HG02884 (cell line): ENCODE measurements around the gene ANXA2R.
"Not testable (repeated sequence)": the region's sequence is repeated elsewhere in the genome, so short reads cannot be mapped to it uniquely, and the experiment has no call there.

Experiments
- ATAC-seq: cut with Tn5 transposase; IDR thresholded peaks from one replicate; pipeline ENCODE4 v1.9.1; 2021; ENCODE audit warnings: mild to moderate bottlenecking, moderate library complexity; ENCODE audit not compliant: unreplicated experiment

Gene ANXA2R, protein sequence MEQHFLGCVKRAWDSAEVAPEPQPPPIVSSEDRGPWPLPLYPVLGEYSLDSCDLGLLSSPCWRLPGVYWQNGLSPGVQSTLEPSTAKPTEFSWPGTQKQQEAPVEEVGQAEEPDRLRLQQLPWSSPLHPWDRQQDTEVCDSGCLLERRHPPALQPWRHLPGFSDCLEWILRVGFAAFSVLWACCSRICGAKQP

DNA sequence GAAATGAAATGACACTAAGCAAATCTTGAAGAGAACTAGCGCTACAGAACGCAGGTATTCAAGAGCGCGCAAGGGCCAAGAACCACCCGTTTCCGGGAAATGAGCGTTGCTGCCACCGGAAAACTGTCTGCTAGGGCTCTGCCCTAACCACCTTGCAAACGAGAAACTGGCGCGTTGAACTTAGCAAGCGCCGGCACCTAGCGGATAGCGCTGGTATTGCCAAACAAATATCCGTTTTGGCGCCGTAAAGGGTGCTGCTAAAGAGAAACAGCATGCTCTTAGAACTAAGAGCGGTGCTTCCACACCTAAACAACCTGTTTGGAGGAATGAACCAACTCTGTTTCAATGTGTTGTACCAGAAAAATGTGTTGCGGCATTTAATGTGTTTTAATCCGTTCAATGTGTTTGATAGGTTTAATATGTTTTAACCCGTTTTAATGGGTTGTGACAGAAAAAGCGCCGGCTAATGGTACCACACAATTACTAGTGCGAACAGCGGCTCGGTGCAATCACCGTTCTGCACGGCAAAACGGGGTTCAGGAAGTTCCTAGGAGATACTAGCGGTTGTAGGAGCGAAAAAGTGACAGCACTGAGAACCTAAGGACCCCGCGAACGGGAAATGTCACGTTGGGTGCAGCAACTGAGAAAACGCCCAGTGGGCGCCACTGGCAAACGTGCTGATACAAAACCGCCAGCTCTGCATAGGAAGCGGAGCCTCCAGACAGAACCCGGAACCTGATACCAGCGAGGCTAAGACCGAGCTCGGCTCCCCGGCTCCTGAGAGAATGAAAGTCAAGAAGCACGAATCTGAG is at the start of gene ANXA2R:
ANXA2R (minus strand) TSS at position 33 of the 812 bp plus-strand sequence. CDS start 273 bp downstream, outside the sequence.
- peak; percentile 36 for ATAC-seq

DNA sequence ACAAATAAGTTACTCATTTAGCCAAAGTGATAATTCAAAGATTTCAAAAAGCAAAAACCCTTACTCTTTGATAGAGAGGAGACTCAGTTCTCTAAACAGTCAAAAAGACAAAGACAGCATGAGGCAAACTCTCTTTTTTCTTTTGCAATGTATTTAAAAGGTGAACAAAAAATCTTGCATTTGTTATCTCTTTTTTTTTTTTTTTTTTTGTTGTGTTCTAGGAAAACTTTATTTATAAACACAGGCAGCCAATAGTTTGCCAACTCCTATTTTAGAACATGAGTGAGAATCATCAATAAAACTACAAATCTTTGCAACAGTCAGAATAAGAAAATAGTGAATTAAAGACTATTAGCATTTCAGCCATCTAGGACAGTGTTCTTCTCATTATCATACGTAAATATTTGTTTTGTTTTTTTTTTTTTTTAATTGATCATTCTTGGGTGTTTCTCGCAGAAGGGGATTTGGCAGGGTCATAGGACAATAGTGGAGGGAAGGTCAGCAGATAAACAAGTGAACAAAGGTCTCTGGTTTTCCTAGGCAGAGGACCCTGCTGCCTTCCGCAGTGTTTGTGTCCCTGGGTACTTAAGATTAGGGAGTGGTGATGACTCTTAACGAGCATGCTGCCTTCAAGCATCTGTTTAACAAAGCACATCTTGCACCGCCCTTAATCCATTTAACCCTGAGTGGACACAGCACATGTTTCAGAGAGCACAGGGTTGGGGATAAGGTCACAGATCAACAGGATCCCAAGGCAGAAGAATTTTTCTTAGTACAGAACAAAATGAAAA is 46.2 kb upstream of the ANXA2R start:
- ATAC-seq = not testable (repeated sequence)

DNA sequence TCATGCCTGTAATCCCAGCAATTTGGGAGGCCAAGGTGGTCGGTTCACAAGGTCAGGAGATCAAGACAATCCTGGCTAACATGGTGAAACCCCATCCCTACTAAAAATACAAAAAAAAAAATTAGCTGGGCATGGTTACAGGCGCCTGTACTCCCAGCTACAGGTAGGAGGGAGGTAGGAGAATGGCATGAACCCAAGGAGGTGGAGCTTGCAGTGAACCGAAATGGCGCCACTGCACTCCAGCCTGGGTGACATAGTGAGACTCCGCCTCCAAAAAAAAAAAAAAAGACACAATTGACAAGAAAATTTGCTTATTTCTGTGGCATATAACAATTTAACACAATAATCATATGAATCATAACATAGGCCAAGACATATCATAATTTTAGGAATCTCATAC is 45.3 kb upstream of the ANXA2R start:
- ATAC-seq = no peak

DNA sequence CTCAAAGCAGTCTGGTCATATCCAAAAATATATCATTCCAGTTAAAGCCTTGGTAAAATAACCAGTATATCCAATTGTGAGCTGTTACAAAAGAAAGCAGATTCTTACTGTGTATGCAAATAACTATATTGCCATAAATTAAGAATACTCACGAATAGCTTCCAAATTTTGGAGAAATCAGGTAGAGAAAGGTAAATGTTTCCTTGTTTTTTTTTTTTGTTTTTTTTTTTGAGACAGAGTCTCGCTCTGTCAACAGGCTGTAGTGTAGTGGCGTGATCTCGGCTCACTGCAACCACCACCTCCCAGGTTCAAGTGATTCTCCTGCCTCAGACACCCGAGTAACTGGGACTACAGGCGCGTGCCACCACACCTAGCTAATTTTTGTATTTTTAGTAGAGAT is 44.3 kb upstream of the ANXA2R start:
- not testable (repeated sequence) for ATAC-seq

DNA sequence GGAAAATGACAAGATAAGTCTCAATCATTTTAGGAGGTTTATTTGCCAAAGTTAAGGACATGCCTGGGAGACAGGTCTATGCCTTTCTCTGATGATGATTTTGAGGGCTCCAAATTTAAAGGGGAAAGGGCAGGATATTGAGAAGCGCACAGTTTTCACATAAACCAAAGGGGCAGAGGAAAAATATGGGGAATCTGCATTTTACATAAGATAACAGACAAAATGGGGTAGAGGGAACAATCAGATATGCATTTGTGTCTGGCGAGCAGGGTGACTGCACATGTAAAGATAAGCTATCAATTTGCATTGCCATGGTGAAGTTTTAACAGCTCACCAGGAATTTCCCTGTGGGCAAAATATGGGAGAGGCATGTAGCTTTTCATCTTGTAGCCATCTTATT is 41.2 kb upstream of the ANXA2R start:
- ATAC-seq = not testable (repeated sequence)

DNA sequence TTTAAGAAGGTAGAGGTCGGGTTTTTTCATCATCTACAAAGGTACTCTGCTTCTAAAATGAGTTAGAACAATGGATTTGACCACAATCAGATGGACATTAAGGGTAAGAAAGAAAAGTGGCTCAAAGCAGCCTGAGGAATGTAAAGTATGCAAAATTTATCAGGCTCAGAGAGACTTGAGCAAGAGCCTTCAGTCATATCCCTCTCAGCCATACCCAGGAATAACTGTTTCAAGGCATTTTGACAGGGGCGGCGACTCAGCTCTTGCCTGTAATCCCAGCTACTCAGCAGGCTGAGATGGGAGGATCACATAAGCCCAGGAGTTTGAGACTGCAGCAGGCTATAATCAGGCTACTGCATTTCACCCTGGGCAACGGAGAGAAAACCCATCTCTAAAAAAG is 38.8 kb upstream of the ANXA2R start:
- ATAC-seq = no peak

DNA sequence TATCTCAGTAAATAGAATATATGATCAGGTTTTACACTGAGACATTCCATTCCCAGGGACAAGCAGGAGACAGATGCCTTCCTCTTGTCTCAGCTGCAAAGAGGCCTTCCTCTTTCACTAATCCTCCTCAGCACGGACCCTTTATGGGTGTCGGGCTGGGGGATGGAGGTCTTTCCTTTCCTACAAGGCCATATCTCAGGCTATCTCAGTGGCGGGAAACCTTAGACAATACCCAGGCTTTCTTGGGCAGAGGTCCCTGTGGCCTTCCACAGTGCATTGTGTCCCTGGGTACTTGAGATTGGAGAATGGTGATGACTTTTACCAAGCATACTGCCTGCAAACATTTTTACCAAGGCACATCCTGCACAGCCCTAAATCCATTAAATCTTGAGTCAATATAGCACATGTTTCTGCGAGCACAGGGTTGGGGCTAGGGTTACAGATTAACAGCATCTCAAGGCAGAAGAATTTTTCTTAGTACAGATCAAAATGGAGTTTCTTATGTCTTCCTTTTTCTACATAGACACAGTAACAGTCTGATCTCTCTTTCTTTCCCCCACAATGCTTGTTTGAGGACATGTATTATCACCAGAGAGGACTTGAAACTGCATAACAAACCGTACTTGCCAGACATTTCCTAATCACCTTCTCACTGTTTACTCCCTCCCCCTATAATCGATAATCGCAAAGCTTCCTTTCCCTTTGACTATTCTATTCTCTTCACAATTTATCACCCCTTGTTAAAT is 37.5 kb upstream of the ANXA2R start:
- ATAC-seq = not testable (repeated sequence)

DNA sequence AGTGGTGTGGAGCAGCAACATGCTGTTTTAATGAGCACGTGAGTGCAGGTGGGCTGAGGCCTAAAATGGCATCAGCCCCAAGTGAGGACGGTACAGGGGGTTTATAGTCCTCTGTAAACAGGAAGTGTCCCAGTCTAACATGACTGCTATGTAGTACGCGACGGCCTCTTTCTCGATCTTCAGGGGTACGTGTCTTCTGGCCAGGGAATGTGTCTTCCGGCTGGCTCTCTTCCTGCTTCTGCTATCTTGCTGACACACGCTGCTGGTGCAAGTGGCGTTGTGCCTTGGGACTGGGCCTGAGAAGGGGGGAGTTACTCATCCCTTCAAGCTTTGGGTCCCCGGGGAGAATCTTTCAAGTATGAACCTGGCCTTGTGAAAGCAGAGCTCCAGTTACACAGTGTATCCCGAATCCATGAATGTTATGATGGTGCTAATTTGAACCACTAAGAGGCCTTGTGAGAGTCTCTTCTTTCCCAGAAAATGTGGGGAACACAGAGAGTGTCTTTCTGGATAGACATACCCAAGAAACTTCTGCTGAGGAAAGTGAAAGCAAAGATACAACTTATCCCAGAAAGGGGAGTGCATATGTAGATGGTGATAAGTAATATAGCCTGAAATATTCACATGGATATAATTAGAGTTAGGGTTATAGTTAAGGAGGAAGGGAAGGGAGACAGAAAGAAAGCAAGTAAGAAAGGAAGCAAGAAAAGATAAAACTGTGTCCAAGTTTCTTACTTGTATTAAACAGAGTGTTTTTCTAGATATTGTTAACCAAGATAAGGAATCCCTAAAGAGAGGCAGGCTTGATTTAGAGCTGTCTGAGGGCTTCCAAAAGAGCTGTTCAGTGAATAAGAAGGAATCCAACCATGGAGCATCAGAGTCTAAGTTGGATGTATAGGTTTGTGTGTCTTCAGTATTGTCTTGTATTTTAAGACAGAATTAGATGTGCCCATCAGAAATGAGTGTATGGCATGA is 35.5 kb upstream of the ANXA2R start:
- no peak for ATAC-seq

DNA sequence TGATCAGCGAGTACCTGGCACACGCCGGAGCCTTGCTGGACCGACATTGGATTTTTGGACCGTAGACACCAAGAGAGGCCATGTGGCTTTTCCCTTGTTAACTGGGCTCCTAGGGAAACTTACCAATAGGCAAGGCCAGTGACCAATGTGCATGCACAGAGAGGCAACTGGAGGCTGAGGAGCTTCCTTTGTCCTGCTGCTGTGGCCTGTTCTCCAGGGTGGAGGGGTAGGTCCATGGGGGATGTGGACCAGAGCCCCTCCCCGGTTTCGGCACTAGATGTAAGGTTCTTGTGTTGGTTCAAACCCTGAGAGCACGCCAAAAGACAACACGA is 34.8 kb upstream of the ANXA2R start:
- no peak for ATAC-seq

DNA sequence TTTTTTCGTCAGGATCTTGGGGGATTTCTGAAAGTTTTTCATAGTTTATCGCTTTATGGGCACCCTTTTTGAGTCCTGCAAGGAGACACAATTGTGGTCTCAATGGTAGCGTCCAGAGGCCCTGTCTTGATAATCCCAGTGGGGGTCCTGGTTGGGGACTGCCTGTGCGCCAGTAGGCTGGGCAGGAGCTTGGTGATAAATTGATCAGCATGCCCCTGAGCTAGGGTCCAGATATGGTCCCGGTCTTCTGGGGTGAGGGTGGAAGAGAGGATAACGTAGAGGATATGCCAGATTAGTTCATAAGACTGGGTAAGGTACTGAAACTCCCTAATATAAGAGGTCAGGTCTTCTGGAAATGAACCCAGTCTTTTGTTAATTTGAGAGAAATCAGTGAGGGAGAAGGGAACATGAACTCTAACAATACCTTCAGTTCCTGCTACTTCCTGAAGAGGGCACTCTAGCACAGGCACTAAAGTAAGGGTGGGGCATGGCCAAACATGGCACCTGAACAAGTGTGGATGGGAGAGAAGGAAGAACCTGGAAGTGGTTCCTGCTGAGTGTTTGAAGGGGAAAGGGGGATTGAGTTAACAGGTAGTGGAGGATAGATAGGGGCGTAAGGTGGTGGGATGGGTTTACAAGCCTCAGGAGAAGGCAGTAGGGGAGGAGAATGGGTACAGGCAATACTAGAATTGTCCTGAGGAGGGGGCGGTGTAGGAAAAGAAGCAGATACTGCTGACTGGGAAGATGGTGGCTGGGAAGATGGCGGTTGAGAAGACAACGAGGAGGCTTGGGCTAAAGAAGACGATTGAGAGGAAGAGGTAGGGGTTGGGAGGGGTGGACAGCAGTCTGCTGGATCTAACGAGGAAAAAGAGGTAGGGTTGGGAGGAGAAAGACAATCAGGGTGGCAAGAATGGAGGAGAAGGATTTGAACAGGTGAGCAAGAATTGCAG is 33.8 kb upstream of the ANXA2R start:
- no peak for ATAC-seq

DNA sequence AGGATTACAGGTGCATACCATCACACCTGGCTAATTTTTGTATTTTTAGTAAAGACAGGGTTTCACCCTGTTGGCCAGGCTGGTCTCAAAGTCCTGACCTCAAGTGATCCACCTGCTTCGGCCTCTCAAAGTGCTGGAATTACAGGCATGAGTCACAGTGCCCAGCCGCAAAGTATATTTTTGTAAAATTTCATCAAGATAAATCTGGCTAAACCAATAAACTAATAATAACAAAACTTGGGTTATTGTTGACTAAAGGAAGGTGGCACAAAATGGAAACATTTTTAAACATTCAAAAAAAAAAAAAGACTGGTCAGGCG is 29.2 kb upstream of the ANXA2R start:
- ATAC-seq = not testable (repeated sequence)

DNA sequence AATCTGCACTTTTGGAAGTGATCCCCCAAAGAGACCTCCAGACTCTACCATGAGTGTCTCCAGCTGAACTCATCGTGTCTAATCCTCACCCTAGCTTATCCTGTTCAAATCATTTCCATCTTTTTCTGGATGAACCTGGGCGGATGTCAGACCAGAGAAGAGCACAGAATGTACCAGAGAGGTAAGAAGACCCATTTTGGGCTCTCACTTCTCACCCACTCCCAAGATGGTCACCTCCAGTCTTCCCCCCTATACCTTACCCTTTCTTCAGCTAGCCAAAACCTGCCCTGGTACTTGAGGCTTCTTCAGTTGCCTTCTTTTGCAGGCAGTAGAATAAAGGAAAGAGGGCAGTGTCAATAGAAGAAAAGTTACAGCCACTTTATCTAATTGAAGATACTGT is 27.9 kb upstream of the ANXA2R start:
- no peak for ATAC-seq

DNA sequence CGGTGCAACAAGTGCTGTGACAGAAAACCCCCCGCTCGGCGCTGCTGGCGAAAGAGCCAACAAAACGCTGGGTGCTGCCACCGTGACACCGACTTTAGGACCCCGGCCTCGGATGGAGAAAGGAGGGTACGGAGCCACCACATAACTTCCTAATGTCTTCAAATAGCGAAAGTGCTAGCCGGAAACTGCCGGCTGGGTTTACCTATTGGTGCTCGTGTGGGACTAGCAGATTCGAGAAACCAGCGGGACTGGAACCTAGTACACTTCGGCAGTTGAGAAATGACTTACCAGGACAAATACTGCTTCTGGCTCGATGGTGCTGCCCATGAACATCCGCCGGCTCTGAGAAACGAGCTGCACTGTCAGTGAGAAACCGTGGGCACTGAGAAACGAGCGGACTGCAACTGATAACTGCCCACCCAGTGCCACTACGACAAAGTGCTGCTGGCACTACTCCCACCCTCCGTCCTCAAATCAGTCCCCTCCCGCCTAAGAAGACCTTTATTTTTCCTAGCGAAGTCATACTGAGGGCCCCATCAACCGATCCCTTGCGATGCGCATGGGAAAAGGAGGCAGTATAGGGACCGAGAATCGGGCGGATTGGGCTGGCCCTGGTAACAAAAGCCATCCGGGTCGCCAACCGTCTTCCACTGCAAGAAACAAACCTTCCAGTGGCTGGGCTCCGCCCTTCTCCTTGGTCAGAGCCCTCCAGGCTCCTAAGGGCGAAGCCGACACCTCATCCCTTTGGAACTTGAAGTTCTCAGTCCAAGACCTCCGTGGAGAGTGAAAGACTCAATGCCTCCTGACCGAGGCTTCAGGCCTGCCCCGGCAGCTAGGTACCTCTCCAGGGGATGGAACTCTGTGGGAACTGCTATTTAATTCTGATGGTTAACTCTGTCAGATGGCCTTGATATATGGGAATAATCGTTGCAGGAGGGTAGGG is 27.0 kb upstream of the ANXA2R start:
- ATAC-seq = peak; percentile 24

DNA sequence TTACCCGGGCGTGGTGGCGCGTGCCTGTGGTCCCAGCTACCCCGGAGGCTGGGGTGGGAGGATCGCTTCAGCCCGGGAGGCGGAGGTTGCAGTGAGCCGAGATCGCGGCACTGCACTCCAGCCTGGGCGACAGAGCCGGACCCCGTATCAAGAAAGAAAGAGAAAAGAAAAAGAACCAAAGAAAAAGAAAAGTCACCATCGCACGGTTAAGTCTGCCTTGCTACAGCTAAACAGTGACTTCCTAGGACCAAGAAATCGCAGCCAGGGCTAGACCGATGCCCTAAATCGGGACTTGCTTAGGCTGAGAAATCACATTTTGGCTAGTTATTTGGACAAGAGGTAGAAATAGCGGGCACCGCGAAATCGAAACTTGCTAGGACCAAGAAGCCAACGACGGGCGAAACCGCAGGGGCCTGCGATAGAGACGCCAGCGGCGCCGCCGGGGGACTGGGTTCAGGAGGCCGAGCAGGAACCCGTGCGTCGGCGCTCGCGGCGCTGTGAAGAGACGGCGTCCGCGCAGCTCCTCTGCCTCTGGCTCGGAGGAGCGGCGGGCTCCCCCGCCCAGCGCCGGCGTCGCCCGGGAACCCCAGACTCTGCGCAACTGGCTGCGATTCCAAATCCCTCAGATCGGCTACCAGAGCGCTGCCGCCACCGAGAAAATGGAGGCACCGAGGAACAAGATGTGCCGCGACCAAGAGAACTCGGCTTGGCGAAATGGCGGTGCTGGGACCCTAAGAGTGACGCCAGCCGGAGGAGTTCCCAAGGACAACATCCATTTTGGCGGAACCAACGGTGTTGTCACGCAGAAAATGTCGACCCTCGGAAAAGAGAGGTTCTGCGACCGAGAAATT is 26.1 kb upstream of the ANXA2R start:
- no peak for ATAC-seq

DNA sequence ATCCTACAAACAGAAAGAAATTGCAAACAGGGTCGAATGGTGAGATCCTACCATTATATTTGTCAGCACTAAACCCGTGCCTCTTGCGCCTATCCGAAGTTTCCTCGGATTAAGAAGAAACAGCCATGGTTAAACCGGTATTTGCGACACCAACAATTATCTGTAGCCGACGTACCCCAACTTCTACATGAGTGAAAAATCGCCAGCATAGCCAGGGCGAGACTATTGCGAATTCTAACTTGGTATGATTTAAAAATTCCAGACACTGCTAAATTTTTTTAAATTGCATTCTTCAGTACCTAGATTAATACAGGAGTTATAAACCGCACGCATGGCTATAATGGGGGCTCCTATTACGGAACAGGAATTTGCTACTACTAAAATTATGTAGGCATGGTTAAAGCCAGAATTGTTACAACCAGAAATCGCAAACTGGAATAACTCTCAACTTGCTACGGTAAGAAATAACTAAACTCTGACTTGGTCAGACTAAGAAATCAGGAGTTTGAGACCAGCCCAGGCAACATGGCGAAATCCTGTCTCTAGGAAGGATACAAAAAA is 25.3 kb upstream of the ANXA2R start:
- no peak for ATAC-seq

DNA sequence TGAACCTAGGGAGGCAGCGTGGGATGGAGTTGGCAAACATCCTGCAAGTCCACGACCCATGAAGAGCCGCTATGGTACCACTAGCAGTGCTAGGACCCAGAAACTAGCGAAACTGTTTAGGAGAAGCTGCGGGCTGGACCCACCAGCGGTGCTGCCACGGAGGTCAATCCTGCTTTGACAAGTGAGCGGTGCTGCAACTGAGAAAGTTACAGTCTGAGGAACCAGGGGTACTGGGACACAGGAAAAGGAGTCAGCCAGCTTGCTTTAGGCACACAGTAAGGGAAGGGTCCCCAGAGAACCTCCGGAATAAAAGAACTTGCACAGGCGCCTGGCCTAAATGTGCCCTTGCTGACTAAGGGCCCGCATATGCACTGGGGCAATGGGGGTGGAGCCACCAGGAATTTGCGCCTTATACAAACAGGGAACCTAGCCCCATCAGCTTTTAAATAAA is 23.6 kb upstream of the ANXA2R start:
- no peak for ATAC-seq
